AG09309 (cell line): ENCODE data around the gene CBY3.

Experiments
- DNase-seq: peaks from one replicate; pipeline ENCODE4 v3.0.0-alpha.2; 2010; ENCODE audit warnings: low read depth
- H3K4me3 ChIP-seq: 2 replicates; pipeline ENCODE4 v1.5.1; 2011; ENCODE audit warnings: mild to moderate bottlenecking, low read depth, low read length, moderate library complexity; ENCODE audit not compliant: control insufficient read depth
- CTCF ChIP-seq: IDR thresholded peaks from 2 replicates; pipeline ENCODE4 v1.5.1; 2011; ENCODE audit warnings: mild to moderate bottlenecking, low read depth, low read length, inconsistent platforms; ENCODE audit not compliant: insufficient read depth, control insufficient read depth; ENCODE audit errors: missing control alignments

Gene CBY3

GRCh38 chr5:179680780-179681401 is at the start of gene CBY3:
Gene CBY3, minus strand, starts transcription at chr5:179681034. Its CDS starts 116 bp downstream, at chr5:179680918.
- no peak for TF ChIP-seq CTCF
- no peak for DNase-seq
- no peak within 1 kb of the TSS for H3K4me3 ChIP-seq

GRCh38 chr5:179730356-179730755 is 49.5 kb upstream of the CBY3 start:
- no peak overlapping the region for H3K4me3 ChIP-seq
- no peak for DNase-seq
- TF ChIP-seq CTCF, result no peak

- TF ChIP-seq CTCF, result no peak
- DNase-seq, result no peak
- no peak overlapping the region for H3K4me3 ChIP-seq
Measured at GRCh38 chr5:179729727-179730126, 48.9 kb upstream of the CBY3 start.

- no peak overlapping the region for H3K4me3 ChIP-seq
- TF ChIP-seq CTCF, result no peak
- no peak for DNase-seq
Measured at GRCh38 chr5:179729303-179729702, 48.5 kb upstream of the CBY3 start.

GRCh38 chr5:179727106-179727505 is 46.3 kb upstream of the CBY3 start:
- TF ChIP-seq CTCF, result no peak
- no peak for DNase-seq

GRCh38 chr5:179724163-179724562 is 43.3 kb upstream of the CBY3 start:
- H3K4me3 ChIP-seq, result no peak overlapping the region
- DNase-seq, result no peak
- no peak for TF ChIP-seq CTCF

More at GRCh38 chr5:179727106-179727505, 46.3 kb upstream of the CBY3 start:
- no peak overlapping the region for H3K4me3 ChIP-seq
